Hepatocyte (in vitro differentiated cells): ENCODE data around the gene ZDHHC13. TPM values are rescaled to one million over a fixed set of nuclear protein-coding genes. Genes with fewer than 3 reads are reported as not detected.

Source experiments
- DNase-seq: peaks from one replicate; pipeline ENCODE4 v3.0.0-alpha.2; 2016; ENCODE audit warnings: low spot score
- H2AFZ ChIP-seq: fragments of 200-600 bp; sonication (generic); 2 replicates; pipeline ENCODE4 v1.6.0; 2016; ENCODE audit warnings: antibody characterized with exemption, mild to moderate bottlenecking
- H3K27ac ChIP-seq: fragments of 200-600 bp; sonication (generic); 2 replicates; pipeline ENCODE4 v1.5.1; 2016; ENCODE audit warnings: mild to moderate bottlenecking
- H3K27me3 ChIP-seq: fragments of 200-600 bp; sonication (generic); 2 replicates; pipeline ENCODE4 v1.6.1; 2016
- H3K36me3 ChIP-seq: fragments of 200-600 bp; sonication (generic); replicated peaks from 2 replicates; pipeline ENCODE4 v1.5.1; 2016; ENCODE audit warnings: low read depth; ENCODE audit not compliant: insufficient read depth
- H3K4me1 ChIP-seq: fragments of 200-600 bp; sonication (generic); 2 replicates; pipeline ENCODE4 v1.5.1; 2016; ENCODE audit warnings: mild to moderate bottlenecking, moderate library complexity; ENCODE audit not compliant: insufficient read depth
- H3K4me2 ChIP-seq: fragments of 200-600 bp; sonication (generic); 2 replicates; pipeline ENCODE4 v1.6.0; 2016
- H3K4me3 ChIP-seq: fragments of 200-600 bp; sonication (generic); 2 replicates; pipeline ENCODE4 v1.5.1; 2016; ENCODE audit warnings: mild to moderate bottlenecking
- H3K79me2 ChIP-seq: fragments of 200-600 bp; sonication (generic); 2 replicates; pipeline ENCODE4 v1.6.0; 2017; ENCODE audit warnings: mild to moderate bottlenecking
- H3K9me2 ChIP-seq: fragments of 200-600 bp; sonication (generic); replicated peaks from 2 replicates; pipeline ENCODE4 v1.6.0; 2017; ENCODE audit warnings: mild to moderate bottlenecking; ENCODE audit not compliant: insufficient read depth
- H3K9me3 ChIP-seq: fragments of 200-600 bp; sonication (generic); 2 replicates; pipeline ENCODE4 v1.5.1; 2016; ENCODE audit warnings: low read depth, mild to moderate bottlenecking
- H4K20me1 ChIP-seq: fragments of 200-600 bp; sonication (generic); 2 replicates; pipeline ENCODE4 v1.6.0; 2016; ENCODE audit warnings: mild to moderate bottlenecking; ENCODE audit not compliant: insufficient read depth, poor library complexity, severe bottlenecking
- EZH2 ChIP-seq: fragments of 200-600 bp; sonication (generic); IDR thresholded peaks from 2 replicates; pipeline ENCODE4 v1.6.1; 2016; ENCODE audit warnings: antibody characterized with exemption, mild to moderate bottlenecking, borderline replicate concordance
- EZH2phosphoT487 ChIP-seq: fragments of 200-600 bp; sonication (generic); IDR thresholded peaks from one replicate; pipeline ENCODE4 v1.6.1; 2018; ENCODE audit warnings: antibody characterized with exemption, mild to moderate bottlenecking, low read depth, moderate library complexity; ENCODE audit not compliant: unreplicated experiment, severe bottlenecking
- WGBS: methylation state at CpG from one replicate; pipeline ENCODE4 v1.1.6; 2016; ENCODE audit warnings: low lambda C conversion rate; ENCODE audit errors: missing lambda C conversion rate; 5-methylcytosine and 5-hydroxymethylcytosine counted together
- polyA plus RNA-seq: library from polyadenylated mRNA; unstranded; fragments of >200 nt; fragmentation: Nextera tagmentation; extraction: Ambion mirVana; gene quantifications from 2 replicates; pipeline ENCODE4 v1.2.1, GENCODE V29; 2016
- total RNA-seq: library from RNA; depleted of rRNA; stranded (reverse); fragments of >200 nt; gene quantifications from 2 replicates; pipeline ENCODE4 v1.2.3, GENCODE V29; 2014
- TF ChIP-seq, protein P1 (sequence below): fragments of 200-600 bp; sonication (generic); IDR thresholded peaks from 2 replicates; pipeline ENCODE4 v1.5.1; 2016; ENCODE audit warnings: antibody characterized with exemption, mild to moderate bottlenecking; ENCODE audit not compliant: poor library complexity

ZDHHC13 gene
- total and polyA plus RNA-seq, 2 experiments from 2014 or later, result 14.6 to 27.1 TPM

DNA sequence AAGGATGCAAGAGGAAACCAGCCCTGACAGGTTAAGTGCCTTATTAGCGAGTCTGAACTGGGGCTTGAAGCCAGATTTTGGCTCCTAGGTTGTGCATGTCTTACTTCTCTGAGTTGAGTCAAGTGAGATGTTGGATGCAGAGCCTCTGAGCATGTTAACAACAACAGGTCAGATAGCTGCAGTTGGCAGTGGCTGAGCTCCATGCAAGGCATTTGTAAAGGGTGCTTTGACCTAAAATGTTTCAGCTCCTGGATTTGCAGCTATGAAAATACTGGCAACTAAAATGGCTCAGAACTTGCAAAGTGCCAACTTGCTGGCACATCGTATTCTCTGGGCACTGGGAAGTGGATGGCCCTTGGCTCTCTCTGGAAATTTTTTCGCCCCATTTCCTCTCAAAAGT is 101.2 kb downstream of the ZDHHC13 start:
- Histone ChIP-seq H3K27ac (no peak overlapping the region), H3K4me1 (peaks cover 4% of the 10 kb centered on the region), H3K27me3 (no peaks in the 10 kb centered on the region), H3K9me2 (no peaks in the 10 kb centered on the region), H3K4me3 (no peak overlapping the region), H3K36me3 (no peaks in the 10 kb centered on the region), H3K4me2 (no peak overlapping the region), H3K9me3 (no peaks in the 10 kb centered on the region), H4K20me1 (no peaks in the 10 kb centered on the region), H2AFZ (no peak overlapping the region), H3K79me2 (no peaks in the 10 kb centered on the region)
- WGBS, result 97% methylated on average over 3 of the region's 3 CpGs
- no peak for DNase-seq
- TF ChIP-seq EZH2, result no peak
- TF ChIP-seq, protein P1, sequence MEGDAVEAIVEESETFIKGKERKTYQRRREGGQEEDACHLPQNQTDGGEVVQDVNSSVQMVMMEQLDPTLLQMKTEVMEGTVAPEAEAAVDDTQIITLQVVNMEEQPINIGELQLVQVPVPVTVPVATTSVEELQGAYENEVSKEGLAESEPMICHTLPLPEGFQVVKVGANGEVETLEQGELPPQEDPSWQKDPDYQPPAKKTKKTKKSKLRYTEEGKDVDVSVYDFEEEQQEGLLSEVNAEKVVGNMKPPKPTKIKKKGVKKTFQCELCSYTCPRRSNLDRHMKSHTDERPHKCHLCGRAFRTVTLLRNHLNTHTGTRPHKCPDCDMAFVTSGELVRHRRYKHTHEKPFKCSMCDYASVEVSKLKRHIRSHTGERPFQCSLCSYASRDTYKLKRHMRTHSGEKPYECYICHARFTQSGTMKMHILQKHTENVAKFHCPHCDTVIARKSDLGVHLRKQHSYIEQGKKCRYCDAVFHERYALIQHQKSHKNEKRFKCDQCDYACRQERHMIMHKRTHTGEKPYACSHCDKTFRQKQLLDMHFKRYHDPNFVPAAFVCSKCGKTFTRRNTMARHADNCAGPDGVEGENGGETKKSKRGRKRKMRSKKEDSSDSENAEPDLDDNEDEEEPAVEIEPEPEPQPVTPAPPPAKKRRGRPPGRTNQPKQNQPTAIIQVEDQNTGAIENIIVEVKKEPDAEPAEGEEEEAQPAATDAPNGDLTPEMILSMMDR, result no peak
- no peak for TF ChIP-seq EZH2phosphoT487

DNA sequence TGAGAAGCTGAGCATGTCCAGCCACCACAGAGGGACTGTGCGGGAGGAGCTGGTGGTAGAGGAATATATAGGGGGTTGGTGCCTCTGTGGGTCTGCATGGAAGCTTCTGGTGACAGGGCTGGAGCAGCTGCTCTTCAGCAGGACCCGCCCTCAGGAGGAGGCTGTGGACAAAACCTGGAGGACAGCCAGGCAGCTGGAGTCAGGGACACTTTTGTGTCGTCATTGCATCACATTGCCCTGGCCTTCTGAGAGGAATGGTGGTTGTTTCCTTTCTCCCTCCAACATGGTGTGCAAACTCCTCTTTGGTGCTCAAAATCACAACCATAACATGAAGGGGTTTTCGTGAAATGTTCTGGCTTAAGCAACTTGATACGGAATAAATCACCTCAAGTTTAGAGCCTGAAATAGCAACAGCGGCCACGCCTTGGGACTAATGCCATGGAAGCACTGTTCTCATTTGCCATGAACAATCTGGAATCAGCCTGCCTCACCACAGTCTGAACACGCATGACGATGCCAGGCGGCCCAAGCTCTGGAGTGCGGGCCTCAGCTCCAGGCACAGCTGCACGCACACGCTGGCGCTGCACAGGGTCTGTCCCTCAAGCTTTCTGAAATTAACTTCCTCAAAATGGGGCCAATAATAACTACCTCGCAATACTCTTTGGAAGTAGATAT is 102.0 kb downstream of the ZDHHC13 start:
- Histone ChIP-seq H3K9me3 (no peaks in the 10 kb centered on the region), H3K4me2 (no peak overlapping the region), H2AFZ (no peak overlapping the region), H3K9me2 (no peaks in the 10 kb centered on the region), H3K4me3 (no peak overlapping the region), H3K4me1 (peaks cover 4% of the 10 kb centered on the region), H3K27ac (no peak overlapping the region), H3K27me3 (no peaks in the 10 kb centered on the region), H3K36me3 (no peaks in the 10 kb centered on the region), H3K79me2 (no peaks in the 10 kb centered on the region), H4K20me1 (no peaks in the 10 kb centered on the region)
- DNase-seq, result no peak
- WGBS, result 91% methylated on average over 15 of the region's 15 CpGs
- TF ChIP-seq, protein P1, result no peak
- TF ChIP-seq EZH2, result no peak
- no peak for TF ChIP-seq EZH2phosphoT487

DNA sequence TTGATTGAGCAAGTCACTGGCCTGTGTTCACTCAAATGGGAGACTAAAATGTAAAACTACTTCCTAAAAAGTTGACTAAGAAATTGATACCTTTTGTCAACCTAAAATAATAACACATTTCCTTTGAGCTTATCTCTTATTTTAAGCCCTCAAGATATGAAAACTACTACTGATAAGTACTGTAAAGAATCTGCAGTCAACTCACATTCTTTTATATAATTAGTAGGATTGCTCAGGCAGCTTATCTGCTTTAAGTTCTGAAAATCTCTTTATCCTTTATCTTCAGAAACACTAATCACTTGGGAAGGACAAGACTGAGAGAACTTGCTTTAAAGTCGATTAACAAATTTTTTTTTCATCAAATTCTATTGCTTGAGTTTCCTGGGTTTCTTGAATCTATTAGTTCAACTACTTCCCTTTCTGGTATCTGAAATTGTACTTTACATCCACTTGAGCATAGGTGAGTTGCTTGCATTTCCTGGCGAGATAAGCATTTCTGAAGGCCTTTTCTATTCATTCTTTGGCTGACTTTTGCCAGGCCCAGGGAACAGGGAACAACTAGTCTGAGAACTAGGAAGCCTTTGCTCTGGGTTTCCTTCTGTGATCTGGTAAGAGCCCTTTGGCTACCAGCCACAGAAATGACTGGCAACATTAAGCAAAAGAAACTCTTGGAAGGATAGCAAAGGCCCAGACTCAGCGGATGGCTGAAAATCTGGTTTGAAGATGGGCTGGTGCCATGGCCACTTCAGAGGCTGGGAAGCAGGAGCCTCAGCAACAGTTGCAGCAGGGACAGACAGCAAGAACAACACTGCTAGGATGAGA is 104.1 kb downstream of the ZDHHC13 start:
- TF ChIP-seq EZH2, result no peak
- no peak for TF ChIP-seq EZH2phosphoT487
- TF ChIP-seq, protein P1, result no peak
- peak overlapping the region; percentile 59 for H3K27ac ChIP-seq

More for the DNA sequence above, 104.1 kb downstream of the ZDHHC13 start:
- no peak for DNase-seq
- peaks cover 7% of the 10 kb centered on the region for H3K4me1 ChIP-seq
- H2AFZ ChIP-seq, result no peak overlapping the region
- H3K36me3 ChIP-seq, result no peaks in the 10 kb centered on the region
- no peaks in the 10 kb centered on the region for H4K20me1 ChIP-seq
- 44% methylated on average over 3 of the region's 3 CpGs for WGBS
- no peaks in the 10 kb centered on the region for H3K79me2 ChIP-seq
- H3K9me2 ChIP-seq, result no peaks in the 10 kb centered on the region
- H3K4me3 ChIP-seq, result no peak overlapping the region
- H3K4me2 ChIP-seq, result no peak overlapping the region
- H3K9me3 ChIP-seq, result no peaks in the 10 kb centered on the region
- H3K27me3 ChIP-seq, result no peaks in the 10 kb centered on the region
